HepG2 (cell line): ENCODE data around the gene ERP44. TPM values are rescaled to one million over a fixed set of nuclear protein-coding genes. Genes with fewer than 3 reads are reported as not detected.

Source experiments
- ATAC-seq: fragments of 200-7000 bp; cut with Tn5 transposase; 3 replicates; pipeline ENCODE4 v1.9.1; 2020; ENCODE audit warnings: mild to moderate bottlenecking, moderate library complexity
- BruUV-seq: library from RNA; stranded (reverse); fragments of 400-500 nt; replicated peaks from 2 replicates; lab custom pipeline; 2021; lab: Mats Ljungman, UMichigan
- CTCF ChIA-PET: fragments of 300-600 bp; formaldehyde crosslinking; extraction: SDS; loops from one replicate; lab custom pipeline; 2021; ENCODE audit warnings: low total read pairs, inconsistent platforms, low intra/inter-chr PET ratio; lab: Yijun Ruan, JAX
- POLR2A ChIA-PET: fragments of 350-600 bp; sonication (Branson Sonifier 250); formaldehyde crosslinking; loops from one replicate; lab custom pipeline; 2020; ENCODE audit warnings: antibody characterized with exemption, inconsistent platforms; lab: Yijun Ruan, JAX
- DNase-seq: peaks from one replicate; pipeline ENCODE4 v3.0.0-alpha.2; 2015; ENCODE audit warnings: low spot score
- FAIRE-seq: peaks from 3 replicates; lab custom pipeline; 2011; peaks lifted over from hg19 to GRCh38; lab: Jason Lieb, UNC
- H2AFZ ChIP-seq: one replicate; pipeline ENCODE4 v1.6.1; 2011; ENCODE audit warnings: low read length, inconsistent platforms
- H3K27ac ChIP-seq: fragments of 300-600 bp; 3 replicates; pipeline ENCODE4 v1.8.0; 2011; ENCODE audit warnings: mixed run types, mild to moderate bottlenecking, mixed read lengths, low read length, inconsistent platforms; ENCODE audit not compliant: insufficient read depth; ENCODE audit errors: extremely low read length
- H3K27me3 ChIP-seq, 2 experiments: fragments of 200-600 bp in 1 of 2; 2 replicates in 1 of 2; 3 replicates in 1 of 2; pipeline versions ENCODE4 v1.6.0 to v1.8.0; 2011; ENCODE audit warnings: low read length in 2 of 2, mild to moderate bottlenecking in 2 of 2, moderate library complexity in 2 of 2, inconsistent platforms in 1 of 2; ENCODE audit not compliant: insufficient read depth in 2 of 2, control insufficient read depth in 1 of 2
- H3K36me3 ChIP-seq, 2 experiments: fragments of 200-600 bp in 1 of 2; replicated peaks in 1 of 2; 2 replicates in 1 of 2; 3 replicates in 1 of 2; pipeline versions ENCODE4 v1.5.1 to v1.8.0; 2011; ENCODE audit warnings: low read length in 2 of 2, inconsistent platforms in 1 of 2; ENCODE audit not compliant: insufficient read depth in 2 of 2, control insufficient read depth in 1 of 2
- H3K4me1 ChIP-seq: 2 replicates; pipeline ENCODE4 v1.5.1; 2012; ENCODE audit warnings: low read length, inconsistent platforms; ENCODE audit not compliant: insufficient read depth
- H3K4me2 ChIP-seq: 2 replicates; pipeline ENCODE4 v1.6.0; 2011; ENCODE audit warnings: low read depth, low read length, inconsistent platforms
- H3K4me3 ChIP-seq, 3 experiments: fragments of 200-600 bp in 1 of 3; sonication (generic), shearing (Covaris generic) in 1 of 3; replicated peaks in 1 of 3; 2 replicates each; pipeline ENCODE4 v1.5.1; 2011 to 2016; ENCODE audit warnings: low read length in 3 of 3, inconsistent platforms in 2 of 3, low read depth in 2 of 3, mild to moderate bottlenecking in 2 of 3, control low read depth in 1 of 3, mixed read lengths in 1 of 3; ENCODE audit not compliant: insufficient read depth in 1 of 3
- H3K79me2 ChIP-seq: one replicate; pipeline ENCODE4 v1.6.1; 2011; ENCODE audit warnings: low read length, inconsistent platforms; ENCODE audit not compliant: insufficient read depth
- H3K9ac ChIP-seq: 2 replicates; pipeline ENCODE4 v1.6.0; 2011; ENCODE audit warnings: mild to moderate bottlenecking, low read depth, low read length, inconsistent platforms; ENCODE audit not compliant: insufficient read depth
- H3K9me3 ChIP-seq: 2 replicates; pipeline ENCODE4 v1.5.1; 2012; ENCODE audit warnings: mild to moderate bottlenecking, low read length
- H4K20me1 ChIP-seq: 2 replicates; pipeline ENCODE4 v1.6.0; 2011; ENCODE audit warnings: inconsistent platforms, mild to moderate bottlenecking, low read length, moderate library complexity; ENCODE audit not compliant: insufficient read depth
- DPF2 ChIP-seq: sonication (generic); formaldehyde crosslinking; IDR thresholded peaks from 2 replicates; pipeline ENCODE4 v1.4.0; 2020; ENCODE audit warnings: mild to moderate bottlenecking, low read depth, missing genetic modification reagents, borderline replicate concordance
- ETV5 ChIP-seq: IDR thresholded peaks from 2 replicates; pipeline ENCODE4 v1.6.1; 2018; ENCODE audit warnings: missing biosample characterization, missing genetic modification reagents, inconsistent platforms, borderline replicate concordance
- KLF9 ChIP-seq: IDR thresholded peaks from 2 replicates; pipeline ENCODE4 v1.6.1; 2016; ENCODE audit warnings: low read depth
- MED13 ChIP-seq: sonication (generic); formaldehyde crosslinking; IDR thresholded peaks from 2 replicates; pipeline ENCODE4 v1.5.0; 2020; ENCODE audit warnings: missing genetic modification reagents
- MED8 ChIP-seq: sonication (generic); formaldehyde crosslinking; IDR thresholded peaks from 2 replicates; pipeline ENCODE4 v1.8.1; 2023; ENCODE audit warnings: mild to moderate bottlenecking, missing genetic modification reagents; ENCODE audit not compliant: insufficient replicate concordance
- SIN3A ChIP-seq: IDR thresholded peaks from 2 replicates; pipeline ENCODE4 v1.6.1; 2011; ENCODE audit warnings: low read depth, mild to moderate bottlenecking, control low read depth, low read length, borderline replicate concordance
- THAP11 ChIP-seq: IDR thresholded peaks from 2 replicates; pipeline ENCODE4 v1.6.1; 2016; ENCODE audit warnings: missing biosample characterization, missing genetic modification reagents
- ZNF101 ChIP-seq: sonication (generic); formaldehyde crosslinking; IDR thresholded peaks from 2 replicates; pipeline ENCODE4 v1.4.0; 2020; ENCODE audit warnings: mild to moderate bottlenecking, low read depth, missing genetic modification reagents, borderline replicate concordance
- ZNF468 ChIP-seq: sonication (generic); formaldehyde crosslinking; IDR thresholded peaks from 2 replicates; pipeline ENCODE4 v1.8.0; 2022; ENCODE audit warnings: mild to moderate bottlenecking, moderate library complexity, missing genetic modification reagents
- ZNF562 ChIP-seq: sonication (generic); formaldehyde crosslinking; IDR thresholded peaks from 2 replicates; pipeline ENCODE4 v1.8.0; 2022; ENCODE audit warnings: missing genetic modification reagents, borderline replicate concordance
- ZNF776 ChIP-seq: sonication (generic); formaldehyde crosslinking; IDR thresholded peaks from 2 replicates; pipeline ENCODE4 v1.4.0; 2020; ENCODE audit warnings: mild to moderate bottlenecking, missing genetic modification reagents
- WGBS: methylation state at CpG from one replicate; pipeline ENCODE4 v1.1.6; 2017; ENCODE audit warnings: low lambda C conversion rate; 5-methylcytosine and 5-hydroxymethylcytosine counted together
- in situ Hi-C: cut with HindIII; loops from 2 replicates; pipeline ENCODE4 v1.10.0; 2017; ENCODE audit warnings: low pct_unique_long_range_greater_than_20kb; ENCODE audit not compliant: extremely low pct_ligation_motif_present
- intact Hi-C: fragments of 100-400 bp; cut with micrococcal nuclease; formaldehyde crosslinking; loops from one replicate; pipeline ENCODE4 v1.10.0; 2022; ENCODE audit not compliant: unreplicated experiment
- polyA plus RNA-seq, 8 experiments: library from polyadenylated mRNA; depleted of rRNA in 3 of 8; stranded (reverse) in 7 of 8; unstranded in 1 of 8; fragments of >200 nt; fragmentation: Illumina TruSeq in 4 of 8; extraction: Trizol in 4 of 8; gene quantifications; 2 replicates each; pipeline versions ENCODE4 v1.2.1 to v1.2.3, GENCODE V29; 2011 to 2016; ENCODE audit warnings: low read depth in 4 of 8, missing spikeins in 1 of 8, mixed read lengths in 1 of 8; ENCODE audit not compliant: insufficient read depth in 1 of 8
- total RNA-seq, 5 experiments: library from RNA; depleted of rRNA; stranded (reverse); fragments of >200 nt; fragmentation: Illumina TruSeq; extraction: Trizol; gene quantifications; 2 replicates each; pipeline ENCODE4 v1.2.3, GENCODE V29; 2016; ENCODE audit warnings: low read depth in 1 of 5
- TF ChIP-seq, protein P1 (sequence below): sonication (generic); formaldehyde crosslinking; IDR thresholded peaks from 2 replicates; pipeline ENCODE4 v1.8.0; 2022; ENCODE audit warnings: mild to moderate bottlenecking, missing genetic modification reagents
- TF ChIP-seq, protein P2 (sequence below): sonication (generic); formaldehyde crosslinking; IDR thresholded peaks from 2 replicates; pipeline ENCODE4 v1.4.0; 2020; ENCODE audit warnings: mild to moderate bottlenecking, low read depth, missing genetic modification reagents
- TF ChIP-seq, protein P3 (sequence below): sonication (generic); formaldehyde crosslinking; IDR thresholded peaks from 2 replicates; pipeline ENCODE4 v1.9.0; 2022; ENCODE audit warnings: missing genetic modification reagents, mild to moderate bottlenecking, borderline replicate concordance
- TF ChIP-seq, protein P4 (sequence below): sonication (generic); formaldehyde crosslinking; IDR thresholded peaks from 2 replicates; pipeline ENCODE4 v1.4.0; 2020; ENCODE audit warnings: missing genetic modification reagents, borderline replicate concordance
- TF ChIP-seq, protein P5 (sequence below): sonication (generic); formaldehyde crosslinking; IDR thresholded peaks from 2 replicates; pipeline ENCODE4 v1.8.0; 2022; ENCODE audit warnings: mild to moderate bottlenecking, missing genetic modification reagents, moderate library complexity

The ERP44 gene
- total and polyA plus RNA-seq, 2 of the 13 experiments (the other 11 are each of a cell fraction or from before 2014, with no cell fraction given) = 8.9 to 13.8 TPM

DNA sequence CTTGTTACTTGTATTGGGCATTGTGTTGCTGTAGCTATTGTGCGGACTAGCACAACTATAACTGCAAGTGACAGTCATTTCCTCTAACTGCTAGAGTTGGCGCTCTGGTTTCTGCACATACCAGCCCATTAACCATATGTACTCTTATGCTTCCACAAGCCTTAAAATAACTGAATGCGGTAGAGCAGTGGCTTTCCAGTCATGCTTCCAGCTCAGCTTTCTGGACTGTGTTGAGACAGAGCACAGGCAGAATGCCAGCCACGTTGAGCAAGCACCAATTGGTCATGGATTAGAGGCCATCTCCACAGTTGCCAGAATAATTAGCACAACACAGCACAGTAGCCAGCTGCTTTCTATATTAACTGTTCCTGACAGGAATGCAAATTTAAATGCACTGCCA is 12.4 kb upstream of the ERP44 start:
- no peak overlapping the region for H3K27ac ChIP-seq
- ChIA-PET POLR2A (no interaction called here), CTCF (no interaction called here)
- H3K36me3 ChIP-seq = peaks cover 5 to 16% of the 10 kb centered on the region in 2 experiments
- no peak for ATAC-seq
- H2AFZ ChIP-seq = no peak overlapping the region
- H3K27me3 ChIP-seq = no peaks in the 10 kb centered on the region
- intact Hi-C loops (no loop called here), in situ Hi-C loops (no loop called here)
- FAIRE-seq = no peak
- H3K4me2 ChIP-seq = no peak overlapping the region
- no peaks in the 10 kb centered on the region for H3K9me3 ChIP-seq
- 80% methylated on average over 4 of the region's 4 CpGs for WGBS
- no peak overlapping the region for H3K4me3 ChIP-seq
- H3K79me2 ChIP-seq = peaks cover 2% of the 10 kb centered on the region
- DNase-seq = no peak
- H4K20me1 ChIP-seq = no peaks in the 10 kb centered on the region
- no peaks in the 10 kb centered on the region for H3K4me1 ChIP-seq
- BruUV-seq = no TSS peak
- H3K9ac ChIP-seq = no peak overlapping the region
- TF ChIP-seq KLF9 (CRISPR knock-in tag) = no peak
- TF ChIP-seq, protein P1, sequence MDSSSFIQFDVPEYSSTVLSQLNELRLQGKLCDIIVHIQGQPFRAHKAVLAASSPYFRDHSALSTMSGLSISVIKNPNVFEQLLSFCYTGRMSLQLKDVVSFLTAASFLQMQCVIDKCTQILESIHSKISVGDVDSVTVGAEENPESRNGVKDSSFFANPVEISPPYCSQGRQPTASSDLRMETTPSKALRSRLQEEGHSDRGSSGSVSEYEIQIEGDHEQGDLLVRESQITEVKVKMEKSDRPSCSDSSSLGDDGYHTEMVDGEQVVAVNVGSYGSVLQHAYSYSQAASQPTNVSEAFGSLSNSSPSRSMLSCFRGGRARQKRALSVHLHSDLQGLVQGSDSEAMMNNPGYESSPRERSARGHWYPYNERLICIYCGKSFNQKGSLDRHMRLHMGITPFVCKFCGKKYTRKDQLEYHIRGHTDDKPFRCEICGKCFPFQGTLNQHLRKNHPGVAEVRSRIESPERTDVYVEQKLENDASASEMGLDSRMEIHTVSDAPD = no peak
- no peak for TF ChIP-seq ETV5 (CRISPR knock-in tag)
- TF ChIP-seq DPF2 (CRISPR knock-in tag) = no peak
- TF ChIP-seq, protein P2, sequence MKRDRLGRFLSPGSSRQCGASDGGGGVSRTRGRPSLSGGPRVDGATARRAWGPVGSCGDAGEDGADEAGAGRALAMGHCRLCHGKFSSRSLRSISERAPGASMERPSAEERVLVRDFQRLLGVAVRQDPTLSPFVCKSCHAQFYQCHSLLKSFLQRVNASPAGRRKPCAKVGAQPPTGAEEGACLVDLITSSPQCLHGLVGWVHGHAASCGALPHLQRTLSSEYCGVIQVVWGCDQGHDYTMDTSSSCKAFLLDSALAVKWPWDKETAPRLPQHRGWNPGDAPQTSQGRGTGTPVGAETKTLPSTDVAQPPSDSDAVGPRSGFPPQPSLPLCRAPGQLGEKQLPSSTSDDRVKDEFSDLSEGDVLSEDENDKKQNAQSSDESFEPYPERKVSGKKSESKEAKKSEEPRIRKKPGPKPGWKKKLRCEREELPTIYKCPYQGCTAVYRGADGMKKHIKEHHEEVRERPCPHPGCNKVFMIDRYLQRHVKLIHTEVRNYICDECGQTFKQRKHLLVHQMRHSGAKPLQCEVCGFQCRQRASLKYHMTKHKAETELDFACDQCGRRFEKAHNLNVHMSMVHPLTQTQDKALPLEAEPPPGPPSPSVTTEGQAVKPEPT (CRISPR knock-in tag) = no peak
- TF ChIP-seq MED13 (CRISPR knock-in tag) = no peak
- no peak for TF ChIP-seq ZNF468 (CRISPR knock-in tag)
- TF ChIP-seq, protein P3, sequence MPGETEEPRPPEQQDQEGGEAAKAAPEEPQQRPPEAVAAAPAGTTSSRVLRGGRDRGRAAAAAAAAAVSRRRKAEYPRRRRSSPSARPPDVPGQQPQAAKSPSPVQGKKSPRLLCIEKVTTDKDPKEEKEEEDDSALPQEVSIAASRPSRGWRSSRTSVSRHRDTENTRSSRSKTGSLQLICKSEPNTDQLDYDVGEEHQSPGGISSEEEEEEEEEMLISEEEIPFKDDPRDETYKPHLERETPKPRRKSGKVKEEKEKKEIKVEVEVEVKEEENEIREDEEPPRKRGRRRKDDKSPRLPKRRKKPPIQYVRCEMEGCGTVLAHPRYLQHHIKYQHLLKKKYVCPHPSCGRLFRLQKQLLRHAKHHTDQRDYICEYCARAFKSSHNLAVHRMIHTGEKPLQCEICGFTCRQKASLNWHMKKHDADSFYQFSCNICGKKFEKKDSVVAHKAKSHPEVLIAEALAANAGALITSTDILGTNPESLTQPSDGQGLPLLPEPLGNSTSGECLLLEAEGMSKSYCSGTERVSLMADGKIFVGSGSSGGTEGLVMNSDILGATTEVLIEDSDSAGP = no peak
- TF ChIP-seq ZNF562 (CRISPR knock-in tag) = no peak
- TF ChIP-seq THAP11 (CRISPR knock-in tag) = no peak
- no peak for TF ChIP-seq MED8
- TF ChIP-seq ZNF776 (CRISPR knock-in tag) = no peak
- TF ChIP-seq SIN3A = no peak
- TF ChIP-seq, protein P4, sequence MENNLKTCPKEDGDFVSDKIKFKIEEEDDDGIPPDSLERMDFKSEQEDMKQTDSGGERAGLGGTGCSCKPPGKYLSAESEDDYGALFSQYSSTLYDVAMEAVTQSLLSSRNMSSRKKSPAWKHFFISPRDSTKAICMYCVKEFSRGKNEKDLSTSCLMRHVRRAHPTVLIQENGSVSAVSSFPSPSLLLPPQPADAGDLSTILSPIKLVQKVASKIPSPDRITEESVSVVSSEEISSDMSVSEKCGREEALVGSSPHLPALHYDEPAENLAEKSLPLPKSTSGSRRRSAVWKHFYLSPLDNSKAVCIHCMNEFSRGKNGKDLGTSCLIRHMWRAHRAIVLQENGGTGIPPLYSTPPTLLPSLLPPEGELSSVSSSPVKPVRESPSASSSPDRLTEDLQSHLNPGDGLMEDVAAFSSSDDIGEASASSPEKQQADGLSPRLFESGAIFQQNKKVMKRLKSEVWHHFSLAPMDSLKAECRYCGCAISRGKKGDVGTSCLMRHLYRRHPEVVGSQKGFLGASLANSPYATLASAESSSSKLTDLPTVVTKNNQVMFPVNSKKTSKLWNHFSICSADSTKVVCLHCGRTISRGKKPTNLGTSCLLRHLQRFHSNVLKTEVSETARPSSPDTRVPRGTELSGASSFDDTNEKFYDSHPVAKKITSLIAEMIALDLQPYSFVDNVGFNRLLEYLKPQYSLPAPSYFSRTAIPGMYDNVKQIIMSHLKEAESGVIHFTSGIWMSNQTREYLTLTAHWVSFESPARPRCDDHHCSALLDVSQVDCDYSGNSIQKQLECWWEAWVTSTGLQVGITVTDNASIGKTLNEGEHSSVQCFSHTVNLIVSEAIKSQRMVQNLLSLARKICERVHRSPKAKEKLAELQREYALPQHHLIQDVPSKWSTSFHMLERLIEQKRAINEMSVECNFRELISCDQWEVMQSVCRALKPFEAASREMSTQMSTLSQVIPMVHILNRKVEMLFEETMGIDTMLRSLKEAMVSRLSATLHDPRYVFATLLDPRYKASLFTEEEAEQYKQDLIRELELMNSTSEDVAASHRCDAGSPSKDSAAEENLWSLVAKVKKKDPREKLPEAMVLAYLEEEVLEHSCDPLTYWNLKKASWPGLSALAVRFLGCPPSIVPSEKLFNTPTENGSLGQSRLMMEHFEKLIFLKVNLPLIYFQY = no peak
- no peak for TF ChIP-seq ZNF101 (CRISPR knock-in tag)
- TF ChIP-seq, protein P5, sequence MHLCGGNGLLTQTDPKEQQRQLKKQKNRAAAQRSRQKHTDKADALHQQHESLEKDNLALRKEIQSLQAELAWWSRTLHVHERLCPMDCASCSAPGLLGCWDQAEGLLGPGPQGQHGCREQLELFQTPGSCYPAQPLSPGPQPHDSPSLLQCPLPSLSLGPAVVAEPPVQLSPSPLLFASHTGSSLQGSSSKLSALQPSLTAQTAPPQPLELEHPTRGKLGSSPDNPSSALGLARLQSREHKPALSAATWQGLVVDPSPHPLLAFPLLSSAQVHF (CRISPR knock-in tag) = no peak
